MM.1S (cell line): ENCODE results near the gene CTAG2.

Source experiments
- EZH2 ChIP-seq: fragments of 300-600 bp; sonication (generic); optimal IDR thresholded peaks from 2 replicates; pipeline ENCODE3; 2017; ENCODE audit warnings: low read depth, mild to moderate bottlenecking, antibody characterized with exemption, low read length, mixed read lengths
- EZH2phosphoT487 ChIP-seq: fragments of 300-600 bp; sonication (generic); IDR thresholded peaks from 2 replicates; pipeline ENCODE4 v1.6.1; 2018; ENCODE audit warnings: antibody characterized with exemption, low read length
- TF ChIP-seq, protein P1 (sequence below): fragments of 300-600 bp; sonication (generic); IDR thresholded peaks from 2 replicates; pipeline ENCODE4 v1.5.1; 2016; ENCODE audit warnings: antibody characterized with exemption, low read length, mixed read lengths

DNA sequence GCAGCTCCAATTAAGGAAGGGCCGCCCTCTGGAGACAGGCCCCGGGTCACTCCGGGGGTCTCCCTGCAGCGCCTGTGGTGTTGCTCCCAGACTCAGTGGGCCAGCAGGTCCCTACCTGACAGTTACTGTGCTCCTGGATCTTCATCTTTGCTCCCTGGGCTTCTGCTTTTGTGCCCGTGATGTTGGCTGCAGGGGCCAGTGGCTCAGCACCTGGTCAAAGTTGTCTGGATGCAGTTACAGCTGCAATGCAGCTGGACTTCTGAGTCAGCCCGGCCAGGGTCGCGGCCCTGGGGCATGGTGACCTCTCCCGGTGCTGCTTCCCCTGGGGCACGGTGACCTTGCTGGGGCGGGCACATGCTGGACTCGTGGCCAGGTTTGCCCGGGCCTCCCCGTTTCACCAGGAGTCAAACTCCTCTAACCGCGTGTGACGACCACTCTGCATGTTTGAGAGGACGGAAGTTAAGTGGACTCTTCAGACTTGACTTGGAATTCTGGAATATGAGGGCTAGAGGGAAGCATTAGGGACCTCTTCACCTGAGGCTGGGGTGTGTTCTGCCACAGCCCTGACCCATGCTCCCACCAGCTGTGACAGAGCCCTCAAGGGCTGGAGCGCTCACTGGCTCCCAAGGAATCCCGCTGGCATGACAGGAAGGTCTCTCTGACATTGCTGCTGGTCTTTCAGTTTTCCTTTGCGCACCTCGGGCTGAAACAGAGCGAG lies 3.7 kb downstream of the CTAG2 start:
- TF ChIP-seq, protein P1, sequence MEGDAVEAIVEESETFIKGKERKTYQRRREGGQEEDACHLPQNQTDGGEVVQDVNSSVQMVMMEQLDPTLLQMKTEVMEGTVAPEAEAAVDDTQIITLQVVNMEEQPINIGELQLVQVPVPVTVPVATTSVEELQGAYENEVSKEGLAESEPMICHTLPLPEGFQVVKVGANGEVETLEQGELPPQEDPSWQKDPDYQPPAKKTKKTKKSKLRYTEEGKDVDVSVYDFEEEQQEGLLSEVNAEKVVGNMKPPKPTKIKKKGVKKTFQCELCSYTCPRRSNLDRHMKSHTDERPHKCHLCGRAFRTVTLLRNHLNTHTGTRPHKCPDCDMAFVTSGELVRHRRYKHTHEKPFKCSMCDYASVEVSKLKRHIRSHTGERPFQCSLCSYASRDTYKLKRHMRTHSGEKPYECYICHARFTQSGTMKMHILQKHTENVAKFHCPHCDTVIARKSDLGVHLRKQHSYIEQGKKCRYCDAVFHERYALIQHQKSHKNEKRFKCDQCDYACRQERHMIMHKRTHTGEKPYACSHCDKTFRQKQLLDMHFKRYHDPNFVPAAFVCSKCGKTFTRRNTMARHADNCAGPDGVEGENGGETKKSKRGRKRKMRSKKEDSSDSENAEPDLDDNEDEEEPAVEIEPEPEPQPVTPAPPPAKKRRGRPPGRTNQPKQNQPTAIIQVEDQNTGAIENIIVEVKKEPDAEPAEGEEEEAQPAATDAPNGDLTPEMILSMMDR, result no peak
- TF ChIP-seq EZH2, result no peak
- TF ChIP-seq EZH2phosphoT487, result no peak
